ENCODE results near the gene CCDC70. TPM values are rescaled to one million over a fixed set of nuclear protein-coding genes. Genes with fewer than 3 reads are reported as not detected.

Gene CCDC70
- total and polyA plus RNA-seq, 4 donors = 0.36 TPM; not detected in 3

GRCh38 chr13:51873117-51873798, 11.5 kb downstream of the CCDC70 start:
- no peak for DNase-seq (ENCODE audit: low spot score)
- Histone ChIP-seq H3K27ac (ENCODE audit: low read depth in 1 of 2, low read length in 2 of 2) (no peak overlapping the region), H3K4me1 (ENCODE audit: control insufficient read depth in 4 of 4, insufficient read depth in 4 of 4, low read length in 3 of 4) (no peaks in the 10 kb centered on the region), H3K9me3 (ENCODE audit: control insufficient read depth in 4 of 4, low read length in 3 of 4) (no peaks in the 10 kb centered on the region), H3K27me3 (ENCODE audit: control insufficient read depth in 4 of 4, insufficient read depth in 4 of 4, low read length in 3 of 4) (no peaks in the 10 kb centered on the region), H3K9ac (ENCODE audit: low read depth in 1 of 2, low read length in 2 of 2) (no peak overlapping the region), H3K36me3 (ENCODE audit: control insufficient read depth in 4 of 4, insufficient read depth in 3 of 4, low read depth in 1 of 4, low read length in 3 of 4) (peaks cover 0 to 2% (median 0%) of the 10 kb centered on the region in 4 donors), H3K4me3 (ENCODE audit: low read depth in 1 of 3, low read length in 3 of 3) (no peak overlapping the region)
- WGBS = 95% methylated on average over 6 of the region's 6 CpGs
- TF ChIP-seq FOXA2 (IDR thresholded peaks at IDR 0.05) = no peak
- no peak for TF ChIP-seq MAX (IDR thresholded peaks at IDR 0.05)
- no peak for TF ChIP-seq ZBTB33 (IDR thresholded peaks at IDR 0.05)
- no peak for TF ChIP-seq ATF3 (IDR thresholded peaks at IDR 0.05)
- TF ChIP-seq RAD21 (IDR thresholded peaks at IDR 0.05) = no peak
- TF ChIP-seq REST (IDR thresholded peaks at IDR 0.05) = no peak
- TF ChIP-seq RXRA (IDR thresholded peaks at IDR 0.05) = no peak
- TF ChIP-seq GABPA (IDR thresholded peaks at IDR 0.05 in 1 of 2, conservative IDR thresholded peaks at IDR 0.05 in 1 of 2) = no peak
- no peak for TF ChIP-seq CTCF (IDR thresholded peaks at IDR 0.05; ENCODE audit: low read depth, low read length, missing input control)
- TF ChIP-seq HNF4A (conservative IDR thresholded peaks at IDR 0.05) = no peak

GRCh38 chr13:51873837-51874236, 12.1 kb downstream of the CCDC70 start:
- H3K9ac ChIP-seq (ENCODE audit: low read depth in 1 of 2, low read length in 2 of 2) = no peak overlapping the region
- H3K27me3 ChIP-seq (ENCODE audit: control insufficient read depth in 4 of 4, insufficient read depth in 4 of 4, low read length in 3 of 4) = no peaks in the 10 kb centered on the region
- H3K4me1 ChIP-seq (ENCODE audit: control insufficient read depth in 4 of 4, insufficient read depth in 4 of 4, low read length in 3 of 4) = no peaks in the 10 kb centered on the region
- DNase-seq (ENCODE audit: low spot score) = no peak
- no peaks in the 10 kb centered on the region for H3K9me3 ChIP-seq (ENCODE audit: control insufficient read depth in 4 of 4, low read length in 3 of 4)
- no peak for TF ChIP-seq EGR1 (IDR thresholded peaks at IDR 0.05; ENCODE audit: low read depth in 2 of 2)
- TF ChIP-seq RAD21 (IDR thresholded peaks at IDR 0.05) = no peak
- TF ChIP-seq HNF4A (conservative IDR thresholded peaks at IDR 0.05) = no peak
- no peak for TF ChIP-seq TAF1 (conservative IDR thresholded peaks at IDR 0.05)
- TF ChIP-seq ZBTB33 (IDR thresholded peaks at IDR 0.05) = no peak
- TF ChIP-seq FOXA2 (IDR thresholded peaks at IDR 0.05) = no peak
- no peak overlapping the region for H3K4me3 ChIP-seq (ENCODE audit: low read depth in 1 of 3, low read length in 3 of 3)
- 94% methylated on average over 1 of the region's 1 CpG for WGBS
- H3K36me3 ChIP-seq (ENCODE audit: control insufficient read depth in 4 of 4, insufficient read depth in 3 of 4, low read depth in 1 of 4, low read length in 3 of 4) = peaks cover 0 to 2% (median 0%) of the 10 kb centered on the region in 4 donors
- H3K27ac ChIP-seq (ENCODE audit: low read depth in 1 of 2, low read length in 2 of 2) = no peak overlapping the region

All from liver (tissue), 9 donors.